DMS153 (cell line): Measurements from ENCODE around the gene MUC12.
A peak's percentile ranks its signal among the peaks of the same experiment; 100 is the strongest.
"Not testable (repeated sequence)": the region's sequence is repeated elsewhere in the genome, so short reads cannot be mapped to it uniquely, and the experiment has no call there.

Source experiments
- DNase-seq: peaks from one replicate; lab custom pipeline; 2025; lab: John Stamatoyannopoulos, UW

The MUC12 gene

GRCh38 chr7:100962537-100962936 is 6.8 kb upstream of the MUC12 start:
- DNase-seq: no peak

GRCh38 chr7:100963386-100963785 is 6.0 kb upstream of the MUC12 start:
- DNase-seq: no peak

- no peak for DNase-seq
Measured at GRCh38 chr7:100963874-100964273, 5.5 kb upstream of the MUC12 start.

- no peak for DNase-seq
Measured at GRCh38 chr7:100964630-100965029, 4.7 kb upstream of the MUC12 start.

- DNase-seq: no peak
Measured at GRCh38 chr7:100965045-100965722, 4.2 kb upstream of the MUC12 start.

- no peak for DNase-seq
Measured at GRCh38 chr7:100965723-100966541, 3.4 kb upstream of the MUC12 start.

GRCh38 chr7:100966542-100967291 is 2.6 kb upstream of the MUC12 start:
- DNase-seq: no peak

- DNase-seq: no peak
Measured at GRCh38 chr7:100967292-100967863, 2.0 kb upstream of the MUC12 start.

GRCh38 chr7:100968031-100968430 is 1.3 kb upstream of the MUC12 start:
- no peak for DNase-seq

- DNase-seq: no peak
Measured at GRCh38 chr7:100968650-100969049, 715 bp upstream of the MUC12 start.

GRCh38 chr7:100971111-100972001 is 2.0 kb downstream of the MUC12 start:
- DNase-seq: no peak

- no peak for DNase-seq
Measured at GRCh38 chr7:100972002-100972347, 2.6 kb downstream of the MUC12 start.

- no peak for DNase-seq
Measured at GRCh38 chr7:100974021-100974420, 4.7 kb downstream of the MUC12 start.

GRCh38 chr7:100975371-100975821 is 6.0 kb downstream of the MUC12 start:
- peak; percentile 26 for DNase-seq

GRCh38 chr7:100978300-100978699 is 8.9 kb downstream of the MUC12 start:
- DNase-seq: no peak

- no peak for DNase-seq
Measured at GRCh38 chr7:100983451-100984187, 14.3 kb downstream of the MUC12 start.

- not testable (repeated sequence) for DNase-seq
Measured at GRCh38 chr7:100984241-100984918, 15.0 kb downstream of the MUC12 start.

- not testable (repeated sequence) for DNase-seq
Measured at GRCh38 chr7:100985033-100985797, 15.8 kb downstream of the MUC12 start.

GRCh38 chr7:100991631-100992030 is 22.3 kb downstream of the MUC12 start:
- no peak for DNase-seq
